Fibroblast of the conjunctiva (primary cell): ENCODE results near the gene ASIC4.
A peak's percentile ranks its signal among the peaks of the same experiment; 100 is the strongest.

ENCODE experiments used
- DNase-seq: peaks from one replicate; pipeline ENCODE4 v3.0.0-alpha.2; 2010; ENCODE audit warnings: low read depth

Gene ASIC4

DNA sequence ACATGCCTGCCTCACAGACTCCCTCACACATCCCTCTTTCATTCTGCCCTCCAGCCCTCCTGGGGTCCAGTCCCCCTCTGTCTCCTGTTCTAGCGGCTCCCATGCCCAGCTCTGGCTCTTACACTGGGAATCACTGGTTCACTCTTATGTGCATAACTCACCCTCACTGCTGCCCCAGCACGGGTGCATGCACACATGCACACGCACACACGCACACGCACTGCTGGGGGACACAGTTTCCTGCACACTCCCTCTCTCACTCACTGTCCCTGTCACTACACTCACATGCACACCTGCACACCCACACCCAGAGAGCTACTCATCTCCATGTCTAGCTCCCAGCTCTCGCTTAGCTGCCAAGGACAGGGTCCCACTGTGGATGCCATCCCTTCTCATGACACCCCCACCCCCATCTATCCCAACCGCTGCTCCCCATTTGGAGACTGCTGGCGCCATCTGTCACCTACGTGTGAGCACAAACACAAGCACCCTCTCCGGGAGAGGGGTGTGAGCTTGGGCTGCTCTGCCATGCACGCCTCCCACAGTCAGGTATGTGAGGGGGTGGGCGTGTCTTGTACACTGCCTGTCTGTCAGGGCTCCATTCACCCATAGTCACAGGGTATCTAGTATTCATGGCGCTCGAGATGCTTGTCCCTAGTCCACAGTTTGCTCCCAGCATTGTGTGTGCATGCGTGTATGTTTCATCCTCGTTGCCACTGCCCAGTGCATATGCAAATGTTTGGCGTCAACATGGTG lies 1.8 kb downstream of the ASIC4 start:
- DNase-seq = no peak

DNA sequence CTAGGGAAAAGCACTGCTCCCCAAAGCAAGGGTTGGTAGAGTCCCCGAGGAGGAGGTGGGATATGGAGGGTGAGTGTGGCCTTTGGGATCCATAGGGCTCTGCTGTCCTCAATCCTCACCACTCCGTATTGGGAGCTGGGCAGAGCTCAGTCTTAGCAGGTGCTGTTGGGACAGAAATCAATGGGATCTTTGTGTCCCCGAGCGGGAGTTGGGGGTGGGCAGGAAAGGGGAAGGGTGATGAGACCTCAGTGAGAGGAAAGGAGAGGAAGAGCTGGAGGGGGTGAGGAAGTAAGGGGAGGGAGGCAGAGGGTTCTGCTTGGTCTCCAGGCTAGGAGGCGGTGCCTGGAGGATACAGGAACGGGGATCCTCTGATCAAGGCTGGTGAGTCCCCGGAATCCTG lies 2.6 kb downstream of the ASIC4 start:
- no peak for DNase-seq

DNA sequence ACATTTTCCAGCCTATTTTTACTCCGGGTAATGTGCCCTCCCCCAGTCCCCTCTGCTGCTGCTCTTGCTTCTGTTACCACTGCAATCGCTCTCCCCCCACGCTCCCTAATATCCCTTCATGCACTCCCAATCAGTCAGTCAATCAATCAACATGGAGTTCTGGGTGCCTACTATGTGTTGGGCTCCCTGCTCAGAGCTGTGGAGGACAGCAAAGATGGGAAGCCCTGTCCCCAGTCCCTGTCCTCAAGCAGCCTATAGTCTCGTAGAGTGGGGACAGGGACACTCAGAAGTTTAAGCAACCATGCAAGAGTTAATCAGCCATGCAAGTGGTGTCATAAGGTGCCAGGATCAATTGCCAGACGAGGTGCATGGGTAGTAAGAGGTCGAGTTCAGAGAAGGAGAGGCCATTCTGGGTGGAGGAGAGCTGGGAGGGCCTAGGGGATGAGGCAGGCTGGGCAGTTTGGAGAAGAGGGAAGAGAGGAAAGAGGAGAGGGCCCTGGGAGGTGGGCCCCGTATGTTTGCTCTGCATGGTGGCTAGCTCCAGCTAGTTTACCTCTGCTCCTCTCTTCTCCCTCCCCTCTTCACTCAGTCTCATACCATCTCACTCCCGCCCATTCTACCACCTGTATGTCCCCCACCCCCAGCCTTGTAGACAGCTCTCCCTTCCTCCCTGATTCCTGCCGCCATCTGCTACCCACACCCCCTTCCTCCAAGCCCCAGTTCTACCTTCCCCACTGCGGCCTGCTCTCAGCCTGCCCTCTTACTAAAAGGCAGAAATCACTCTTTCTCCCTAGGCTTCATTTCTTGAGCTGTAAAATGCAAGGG lies 3.9 kb downstream of the ASIC4 start:
- no peak for DNase-seq

DNA sequence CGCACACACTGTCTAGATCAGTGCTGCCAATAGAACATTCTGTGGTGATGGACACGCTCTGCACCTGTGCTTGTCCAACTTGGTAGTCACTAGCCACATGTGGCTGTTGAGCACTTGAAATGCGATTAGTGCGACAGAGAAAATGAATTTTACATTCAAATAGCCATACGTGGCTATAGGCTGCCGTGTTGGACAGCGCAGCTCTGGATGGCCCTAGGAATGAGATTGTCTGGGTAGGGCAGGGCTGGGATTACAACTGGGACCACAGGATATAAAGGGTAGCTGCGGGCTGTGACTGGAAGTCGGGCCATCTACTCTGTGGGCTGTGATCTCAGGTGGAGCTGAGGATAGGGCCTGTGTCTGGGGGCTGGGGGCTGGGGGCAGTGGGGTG lies 5.2 kb downstream of the ASIC4 start:
- no peak for DNase-seq

DNA sequence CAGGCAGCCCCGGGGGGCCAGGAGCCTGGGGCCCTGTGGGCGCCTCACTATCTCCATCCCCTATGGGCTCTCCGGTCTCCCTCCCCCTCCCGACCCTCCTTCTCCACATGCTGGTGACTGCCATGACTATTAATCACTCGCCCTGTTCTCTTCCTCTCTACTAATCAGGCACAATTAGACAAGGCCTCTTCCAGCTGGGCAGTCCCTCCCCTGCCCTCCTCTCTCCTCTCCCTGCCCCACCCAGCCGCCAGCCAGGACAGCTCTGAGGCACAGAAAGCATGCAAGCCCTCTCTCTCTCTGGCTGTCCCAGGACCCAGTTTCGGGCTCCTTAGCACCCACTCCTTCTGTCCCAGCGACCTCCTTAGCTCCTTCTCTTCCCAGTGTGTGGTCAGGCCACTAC lies 5.8 kb downstream of the ASIC4 start:
- DNase-seq = no peak

DNA sequence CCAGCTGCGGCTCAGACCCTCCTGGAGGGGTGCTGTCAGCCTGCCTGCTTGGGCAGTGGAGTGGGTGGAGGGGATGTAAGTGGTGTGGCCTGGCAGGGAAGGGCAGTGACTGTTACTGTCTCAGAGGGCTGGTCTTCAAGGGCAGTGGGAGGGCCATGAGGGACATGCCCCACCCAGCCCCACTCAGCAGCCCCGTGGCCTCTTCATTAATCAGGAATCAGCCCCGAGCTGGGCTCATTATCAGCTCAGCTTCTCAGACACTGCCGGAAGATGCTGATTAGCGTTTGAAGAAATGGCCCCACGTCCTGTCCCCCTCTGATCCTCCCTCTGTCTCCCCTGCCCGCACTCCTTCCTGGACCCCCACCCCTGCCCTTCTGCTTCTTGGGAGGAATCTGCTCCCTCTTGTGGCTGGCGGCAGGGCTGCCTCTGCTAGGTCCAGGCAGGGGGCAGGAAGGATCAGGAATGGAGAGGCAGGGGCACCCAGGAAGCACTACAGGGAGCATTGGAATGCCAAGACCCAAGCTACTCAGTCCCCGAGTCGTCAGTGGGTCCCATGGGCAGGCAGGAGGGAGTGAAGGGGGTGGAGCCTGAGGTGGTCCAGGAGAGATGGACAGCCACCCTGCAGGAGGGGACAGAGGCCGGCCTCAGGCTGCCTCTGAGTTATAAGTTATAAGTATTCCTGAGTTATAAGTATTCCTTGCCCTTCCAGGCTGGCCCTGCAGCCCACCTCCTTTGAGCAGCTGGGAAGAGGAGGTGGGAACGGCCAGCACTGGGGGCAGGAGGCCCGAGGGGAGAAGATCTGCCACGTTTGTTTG lies 7.0 kb downstream of the ASIC4 start:
- DNase-seq = no peak

DNA sequence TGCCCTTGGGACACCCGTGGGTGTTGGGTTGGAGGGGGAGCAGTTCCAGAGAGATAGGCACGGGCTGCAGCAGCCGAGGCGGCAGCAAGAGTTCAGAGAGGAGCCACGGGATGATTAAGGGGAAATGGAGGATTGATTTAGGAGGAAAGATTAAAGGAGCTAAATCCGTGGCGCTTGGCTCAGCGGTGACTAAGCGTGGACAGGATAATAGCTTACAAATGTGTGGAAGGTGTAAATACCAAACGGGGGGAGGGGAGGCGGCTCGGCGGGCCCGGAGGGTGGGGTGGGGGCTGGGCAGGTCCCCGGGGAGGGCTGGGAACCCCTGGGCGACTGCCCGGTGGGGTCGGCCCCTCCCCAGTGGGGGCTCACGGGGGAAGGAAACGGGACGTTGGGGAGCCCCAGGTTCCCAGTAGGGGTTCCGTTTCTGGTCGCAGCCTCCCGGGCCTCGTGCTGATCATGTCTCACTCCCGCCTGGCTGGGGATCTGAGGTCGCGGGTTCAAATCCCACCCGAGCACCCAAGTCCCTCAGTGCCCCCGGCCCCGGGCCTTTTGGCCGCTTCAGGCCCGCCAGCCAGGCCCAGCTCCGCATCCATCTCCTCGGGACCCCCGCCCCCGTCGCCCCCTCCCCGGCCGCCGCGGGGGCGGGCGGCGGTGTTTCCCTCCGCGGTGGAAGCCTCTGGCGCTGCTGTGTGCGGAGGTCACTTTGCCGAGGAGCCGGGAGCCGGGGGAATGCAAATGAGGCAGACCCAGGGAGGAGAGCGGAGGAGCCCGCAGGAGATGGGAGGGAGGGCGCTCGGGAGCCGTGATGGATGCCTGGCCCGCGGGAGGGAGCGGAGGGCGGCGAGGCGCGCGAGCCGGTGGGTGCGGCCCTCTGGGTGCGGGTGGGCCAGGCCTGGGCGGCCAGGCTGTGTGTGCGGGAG lies 8.1 kb downstream of the ASIC4 start:
- DNase-seq = no peak

DNA sequence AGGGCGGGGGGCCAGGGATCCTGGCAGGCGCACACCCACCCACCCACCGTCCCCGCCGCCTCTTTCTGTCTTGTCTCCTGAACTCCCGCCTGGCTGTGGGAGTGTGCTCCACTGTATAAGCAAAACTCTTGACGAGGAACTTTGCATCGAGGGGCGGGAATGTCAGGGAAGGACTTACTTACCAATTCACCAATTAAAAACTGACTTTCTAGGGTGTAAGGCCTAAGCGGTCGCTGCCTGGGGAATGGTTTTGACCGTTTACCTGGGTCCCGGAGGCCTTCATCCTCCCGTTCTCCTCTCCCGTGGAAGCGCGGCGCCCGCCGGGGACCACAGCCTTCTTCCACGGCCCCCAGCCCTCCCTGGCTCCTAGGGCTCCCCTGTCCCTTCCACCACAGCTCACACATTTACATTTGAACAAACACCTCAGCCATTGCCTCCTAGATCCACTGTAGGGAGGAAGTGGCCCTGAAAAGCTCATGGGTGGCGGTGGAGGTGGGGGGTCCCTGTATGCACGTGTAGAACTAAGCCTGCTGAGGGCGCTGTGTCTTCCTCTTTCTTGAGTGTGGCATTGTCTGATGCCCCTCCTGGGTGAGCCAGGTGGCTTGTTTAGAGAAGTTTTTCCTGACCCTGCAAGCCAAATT lies 8.9 kb downstream of the ASIC4 start:
- DNase-seq = no peak

DNA sequence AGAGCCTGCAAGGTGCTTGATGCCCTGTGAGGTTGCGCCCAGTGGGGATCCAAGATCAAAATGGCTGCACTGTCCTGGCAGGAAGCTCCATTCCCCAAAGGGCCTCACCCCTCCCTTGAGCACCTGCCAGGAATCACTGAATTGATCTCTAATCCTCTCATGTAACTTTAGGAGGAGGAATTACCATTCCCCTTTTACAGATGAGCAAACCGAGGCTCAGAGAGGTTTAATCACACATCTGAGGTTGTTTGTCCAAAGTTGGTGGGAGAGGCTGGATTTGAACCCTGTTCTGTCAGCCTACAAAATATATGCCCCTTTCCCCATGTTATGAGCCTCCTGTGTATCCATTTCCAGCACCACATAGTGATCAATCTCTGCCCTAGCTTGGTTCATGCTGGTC lies 10.5 kb downstream of the ASIC4 start:
- no peak for DNase-seq

DNA sequence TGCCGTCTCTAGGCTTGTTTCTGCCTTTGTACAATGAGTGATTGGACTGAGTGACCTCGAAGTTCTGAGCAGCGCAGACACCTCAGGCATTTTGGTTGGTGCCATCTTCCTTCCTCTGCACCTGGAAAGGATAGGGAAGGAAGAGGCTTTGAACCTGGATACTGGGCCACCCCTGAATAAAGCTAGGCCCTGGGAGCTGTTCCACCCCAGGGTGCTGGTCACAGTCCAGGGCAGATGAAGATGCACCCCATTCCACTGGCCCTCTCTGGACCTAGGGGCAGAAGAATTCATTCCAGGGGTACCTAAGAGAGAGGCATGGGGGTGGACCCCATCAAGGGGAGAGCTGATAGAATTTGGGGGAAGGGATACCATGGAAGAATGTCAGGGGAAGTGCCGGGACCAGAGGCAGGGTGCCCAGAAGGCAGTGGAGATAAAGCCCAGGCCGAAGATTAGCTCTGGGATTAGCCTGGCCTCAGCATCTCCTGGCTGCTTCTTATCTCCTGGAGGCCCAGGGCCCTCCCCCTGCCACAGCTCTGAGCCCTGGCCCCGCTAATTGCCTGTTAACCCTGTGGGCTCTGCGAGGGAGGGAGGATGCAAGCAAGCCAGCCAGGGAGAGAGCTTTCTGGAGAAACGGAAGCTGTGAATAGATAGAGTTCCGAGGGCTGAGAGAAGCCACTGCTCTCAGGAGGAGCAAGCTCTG lies 11.4 kb downstream of the ASIC4 start:
- no peak for DNase-seq

DNA sequence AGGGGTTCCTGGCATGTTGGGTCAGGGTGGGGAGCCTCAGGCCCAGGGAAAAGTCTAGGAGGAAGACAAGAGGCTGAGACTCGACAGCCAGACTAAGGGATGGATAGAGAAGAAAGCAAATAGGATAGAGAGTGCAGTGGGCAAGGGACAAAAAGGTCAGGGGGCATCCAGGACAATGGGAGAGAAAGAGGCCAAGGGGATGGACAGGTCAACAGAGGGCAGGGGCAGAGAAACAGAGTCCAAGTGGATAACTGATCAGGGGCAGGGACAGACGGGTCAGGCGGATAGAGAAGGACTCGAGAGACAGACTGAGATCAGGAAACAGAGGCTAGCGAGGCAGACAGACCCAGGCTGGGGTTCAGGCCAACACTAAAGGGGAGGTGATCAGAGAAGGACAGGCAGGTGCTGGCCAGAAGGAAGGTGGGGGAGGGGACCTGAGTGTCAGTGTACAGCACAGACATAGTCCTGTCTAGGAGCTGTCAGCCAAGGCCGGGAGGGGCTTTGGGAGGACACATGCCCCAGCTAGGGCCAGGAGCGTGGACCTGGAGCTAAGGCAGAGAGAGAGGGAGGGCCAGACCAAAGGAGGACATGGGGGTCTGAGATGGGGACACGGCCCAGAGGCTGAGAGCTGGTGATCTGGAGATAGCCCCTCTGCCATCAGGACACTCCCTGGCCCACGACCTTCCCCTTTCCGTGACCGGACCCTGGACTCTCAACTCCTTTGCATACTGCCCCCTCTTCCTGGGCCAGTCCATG lies 12.2 kb downstream of the ASIC4 start:
- no peak for DNase-seq

DNA sequence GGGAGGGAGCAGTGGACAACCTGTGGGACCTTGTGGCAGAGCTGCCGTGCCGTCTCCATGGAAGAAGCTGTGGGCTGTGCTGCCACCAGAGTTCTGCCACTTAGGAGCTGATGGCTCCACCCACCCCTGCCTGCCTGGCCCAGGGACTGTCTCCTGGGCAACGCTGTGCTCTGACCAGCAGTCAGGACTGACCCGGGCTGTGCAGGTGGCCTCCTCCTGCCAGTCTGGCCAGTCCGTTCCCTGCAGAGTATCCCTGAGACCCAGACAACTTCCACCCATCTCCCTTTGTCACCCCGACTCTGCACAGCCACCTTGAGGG lies 12.8 kb downstream of the ASIC4 start:
- DNase-seq = no peak

DNA sequence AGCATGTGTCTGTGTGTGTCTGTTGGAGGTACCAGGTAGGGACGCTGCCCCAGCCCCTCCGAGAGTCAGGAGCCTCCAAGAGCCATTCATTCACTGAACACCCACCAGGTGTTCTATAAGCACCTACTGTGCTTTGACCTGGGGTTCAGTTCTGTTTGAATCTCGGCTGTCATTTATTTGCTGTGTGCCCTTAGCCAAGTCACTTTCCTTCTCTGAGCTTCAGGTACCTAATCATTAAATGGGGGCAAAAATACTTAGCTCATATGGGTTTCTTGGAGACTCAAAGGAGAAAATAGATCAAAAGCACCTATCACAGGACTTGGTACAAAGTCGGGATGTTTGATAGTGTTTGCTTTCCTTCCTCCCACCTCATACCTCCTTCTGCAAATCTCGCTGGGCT lies 13.2 kb downstream of the ASIC4 start:
- DNase-seq = no peak

DNA sequence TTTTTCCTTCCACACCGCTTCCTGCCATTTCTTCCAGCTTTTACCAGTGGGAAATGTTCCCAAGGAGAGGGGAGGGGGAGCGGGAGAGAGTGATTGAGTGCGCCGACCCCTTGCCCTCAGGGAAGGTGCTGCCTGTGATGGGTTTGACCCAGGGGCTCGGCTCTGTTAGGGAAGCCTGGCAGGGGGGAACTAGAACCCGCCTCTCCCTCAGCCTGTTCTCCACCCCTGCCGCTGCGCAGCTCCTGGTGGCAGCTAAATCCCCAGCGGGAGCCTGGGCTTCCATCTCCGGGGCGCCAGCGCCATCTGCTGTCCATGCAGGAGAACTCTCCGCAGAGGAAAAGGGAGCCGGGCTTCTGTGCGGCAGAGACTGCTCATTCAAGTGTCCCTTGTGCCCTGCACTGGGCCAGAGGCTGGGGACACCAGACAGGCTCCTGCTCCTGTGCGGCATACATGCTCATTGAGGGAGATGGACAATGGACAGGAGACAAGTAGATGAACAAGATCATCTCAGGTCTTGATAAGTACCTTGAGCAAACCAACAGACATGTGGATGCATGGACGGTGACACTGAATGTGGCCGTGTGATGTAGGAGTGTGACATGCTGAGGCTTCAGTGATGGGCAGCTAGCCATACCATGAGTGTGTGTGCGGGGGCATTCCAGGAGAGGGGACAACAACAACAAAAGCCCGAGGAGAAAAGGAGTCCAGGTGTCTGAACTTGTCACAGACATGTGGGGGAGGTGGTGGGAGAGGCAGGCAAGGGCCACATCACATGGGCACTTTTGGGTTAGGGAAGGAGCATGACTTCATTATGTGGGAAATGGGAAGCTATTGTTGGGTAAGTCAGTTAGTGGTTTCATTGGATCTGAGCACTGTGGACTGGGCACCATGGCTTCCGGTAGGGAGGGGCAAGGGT lies 16.0 kb downstream of the ASIC4 start:
- peak; percentile 74 for DNase-seq

DNA sequence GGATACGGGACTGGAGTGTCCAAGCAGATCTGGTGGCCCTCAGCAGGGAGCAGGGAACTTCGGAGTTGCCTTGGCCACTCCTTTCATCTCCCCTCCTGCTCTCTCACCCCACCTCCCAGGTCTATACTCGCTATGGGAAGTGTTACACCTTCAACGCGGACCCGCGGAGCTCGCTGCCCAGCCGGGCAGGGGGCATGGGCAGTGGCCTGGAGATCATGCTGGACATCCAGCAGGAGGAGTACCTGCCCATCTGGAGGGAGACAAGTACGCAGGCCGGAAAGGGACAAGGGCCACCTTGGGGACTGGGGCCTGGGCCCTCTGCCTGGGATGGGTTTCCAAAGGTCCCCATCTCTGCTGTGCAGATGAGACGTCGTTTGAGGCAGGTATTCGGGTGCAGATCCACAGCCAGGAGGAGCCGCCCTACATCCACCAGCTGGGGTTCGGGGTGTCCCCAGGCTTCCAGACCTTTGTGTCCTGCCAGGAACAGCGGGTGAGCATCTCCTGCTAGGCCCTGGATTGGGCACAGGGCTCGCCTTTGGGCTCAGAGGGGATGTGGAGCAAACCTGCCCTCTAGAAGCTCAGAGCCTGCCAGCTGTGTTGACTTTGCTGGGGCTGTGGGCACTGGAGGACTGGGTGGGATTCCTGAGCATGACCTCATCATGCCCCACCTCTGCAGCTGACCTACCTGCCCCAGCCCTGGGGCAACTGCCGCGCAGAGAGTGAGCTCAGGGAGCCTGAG lies 17.5 kb downstream of the ASIC4 start:
- no peak for DNase-seq

DNA sequence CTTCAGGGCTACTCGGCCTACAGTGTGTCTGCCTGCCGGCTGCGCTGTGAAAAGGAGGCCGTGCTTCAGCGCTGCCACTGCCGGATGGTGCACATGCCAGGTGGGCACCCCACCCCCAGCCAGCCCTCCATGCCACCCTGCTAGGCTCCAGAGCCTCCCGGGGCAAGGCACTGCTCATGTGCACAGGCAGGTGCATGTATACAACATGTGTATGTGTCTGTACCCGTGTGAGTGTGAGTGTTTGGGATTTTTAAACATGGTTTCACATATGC lies 18.0 kb downstream of the ASIC4 start:
- no peak for DNase-seq

DNA sequence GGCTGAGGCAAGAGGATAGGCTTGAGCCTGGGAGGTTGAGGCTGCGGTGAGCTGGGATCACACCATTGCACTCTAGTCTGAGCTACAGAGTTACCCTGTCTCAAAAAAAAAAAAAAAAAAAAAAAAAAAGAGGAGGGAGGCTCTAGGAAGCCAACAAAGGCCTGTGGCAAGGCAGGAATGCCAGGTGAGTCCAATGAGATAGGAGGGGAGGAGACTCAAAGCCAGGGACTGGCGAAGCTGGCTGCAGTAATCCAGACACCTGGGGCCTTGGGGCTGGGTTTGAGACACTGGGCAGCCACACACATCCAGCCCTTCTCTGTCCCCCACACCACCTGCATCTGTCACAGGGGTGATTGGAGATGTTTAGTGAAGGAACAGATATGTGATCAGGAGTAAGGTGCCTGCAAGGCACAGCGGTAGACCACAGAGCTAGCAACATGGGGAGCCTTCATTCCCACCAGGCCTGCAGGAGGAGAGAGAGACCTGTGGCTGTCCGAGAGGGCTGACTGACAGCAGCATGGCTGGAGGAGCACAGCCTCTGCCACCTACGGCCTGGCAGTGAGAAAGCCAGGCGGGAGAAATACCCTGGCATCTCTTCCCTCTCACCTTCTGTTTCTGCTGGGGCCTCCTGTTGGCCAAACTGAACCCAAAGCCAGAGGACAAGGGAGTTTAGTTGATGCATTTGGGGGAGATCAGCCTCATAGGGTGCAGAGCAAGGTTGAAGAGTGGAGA lies 19.8 kb downstream of the ASIC4 start:
- DNase-seq = no peak

DNA sequence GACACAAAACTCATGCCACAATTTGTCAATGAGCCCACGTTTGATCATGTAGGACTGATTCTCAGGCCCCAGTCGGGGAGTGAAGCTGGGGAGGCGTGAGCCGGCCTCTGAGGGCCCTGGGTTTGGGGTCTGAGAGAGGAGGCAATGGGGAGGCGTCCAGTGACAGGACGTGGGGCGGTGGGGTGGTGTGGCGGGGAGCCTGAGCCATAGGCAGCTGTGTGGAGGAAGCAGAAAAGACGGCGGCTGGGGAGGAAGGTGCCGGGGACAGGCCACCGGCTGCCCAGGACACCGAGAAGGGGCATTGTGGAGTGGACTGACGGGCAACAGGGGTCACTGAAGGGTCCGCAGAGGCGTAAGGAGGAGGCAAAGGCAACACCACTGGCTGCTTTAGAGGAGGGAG lies 22.1 kb downstream of the ASIC4 start:
- DNase-seq = no peak
